H1 (cell line): ENCODE results near the gene SMAP1. TPM values are rescaled to one million over a fixed set of nuclear protein-coding genes. Genes with fewer than 3 reads are reported as not detected.

Experiments used
- CTCF ChIA-PET: fragments of 300-600 bp; sonication (Branson Sonifier 250); formaldehyde crosslinking; loops from one replicate; lab custom pipeline; 2021; ENCODE audit not compliant: partially characterized antibody; lab: Charles Lee
- POLR2A ChIA-PET: fragments of 300-600 bp; sonication (Branson Sonifier 250); formaldehyde crosslinking; loops from one replicate; lab custom pipeline; 2021; ENCODE audit warnings: inconsistent platforms; ENCODE audit not compliant: partially characterized antibody; lab: Charles Lee
- DNase-seq, 2 experiments: peaks; one replicate each; pipeline versions ENCODE4 v3.0.0 to v3.0.0-alpha.2; 2010 to 2022; ENCODE audit warnings: low spot score in 2 of 2, low read depth in 1 of 2, mixed read lengths in 1 of 2
- FAIRE-seq: peaks from 2 replicates; lab custom pipeline; 2011; peaks lifted over from hg19 to GRCh38; lab: Jason Lieb, UNC
- H2AFZ ChIP-seq: 2 replicates; pipeline ENCODE4 v1.8.1; 2012; ENCODE audit warnings: low read length, inconsistent platforms
- H2AK5ac ChIP-seq: 2 replicates; pipeline ENCODE4 v1.6.1; 2013; ENCODE audit warnings: low read depth, low read length
- H2BK120ac ChIP-seq: replicated peaks from 2 replicates; pipeline ENCODE3; 2013; ENCODE audit warnings: low read depth, low read length, inconsistent platforms
- H2BK12ac ChIP-seq: 2 replicates; pipeline ENCODE4 v1.6.1; 2013; ENCODE audit warnings: low read depth, low read length
- H2BK15ac ChIP-seq: 2 replicates; pipeline ENCODE4 v1.6.1; 2013; ENCODE audit warnings: low read length
- H2BK20ac ChIP-seq: 2 replicates; pipeline ENCODE4 v1.6.1; 2013; ENCODE audit warnings: low read length
- H2BK5ac ChIP-seq: 2 replicates; pipeline ENCODE4 v1.6.1; 2013; ENCODE audit warnings: low read depth, low read length
- H3K14ac ChIP-seq: 2 replicates; pipeline ENCODE4 v1.6.1; 2013; ENCODE audit warnings: inconsistent platforms; ENCODE audit not compliant: insufficient read length
- H3K18ac ChIP-seq: 2 replicates; pipeline ENCODE4 v1.6.1; 2013; ENCODE audit warnings: low read length; ENCODE audit errors: extremely low read depth
- H3K23ac ChIP-seq: 2 replicates; pipeline ENCODE4 v1.6.1; 2013; ENCODE audit warnings: inconsistent platforms; ENCODE audit not compliant: insufficient read length
- H3K23me2 ChIP-seq: 2 replicates; pipeline ENCODE4 v1.6.1; 2013; ENCODE audit warnings: low read depth, low read length
- H3K27ac ChIP-seq: 2 replicates; pipeline ENCODE4 v1.6.1; 2011; ENCODE audit warnings: low read depth, low read length, inconsistent platforms
- H3K27me3 ChIP-seq, 4 experiments: replicated peaks in 1 of 4; 1 replicate in 1 of 4; 2 replicates in 3 of 4; pipeline versions ENCODE4 v1.6.1 to v1.8.1; 2011 to 2013; ENCODE audit warnings: low read length in 3 of 4, mild to moderate bottlenecking in 3 of 4, inconsistent platforms in 2 of 4, mixed read lengths in 2 of 4, moderate library complexity in 1 of 4; ENCODE audit not compliant: control insufficient read depth in 3 of 4, insufficient read depth in 3 of 4; ENCODE audit errors: extremely low read depth in 1 of 4
- H3K36me3 ChIP-seq, 4 experiments: 2 replicates each; pipeline versions ENCODE4 v1.6.1 to v1.8.1; 2011 to 2013; ENCODE audit warnings: mild to moderate bottlenecking in 4 of 4, low read length in 3 of 4, moderate library complexity in 2 of 4, control low read depth in 1 of 4, inconsistent platforms in 1 of 4; ENCODE audit not compliant: insufficient read depth in 4 of 4, control insufficient read depth in 2 of 4
- H3K4ac ChIP-seq: replicated peaks from 2 replicates; pipeline ENCODE3; 2013; ENCODE audit warnings: low read length, low read depth, mixed read lengths, inconsistent platforms; ENCODE audit not compliant: insufficient read length
- H3K4me1 ChIP-seq, 4 experiments: replicated peaks in 1 of 4; 1 replicate in 1 of 4; 2 replicates in 3 of 4; pipeline versions ENCODE4 v1.6.1 to v1.8.1; 2011 to 2013; ENCODE audit warnings: low read length in 3 of 4, inconsistent platforms in 2 of 4, mixed read lengths in 1 of 4; ENCODE audit not compliant: insufficient read depth in 4 of 4, control insufficient read depth in 3 of 4
- H3K4me2 ChIP-seq, 2 experiments: 2 replicates each; pipeline versions ENCODE4 v1.6.1 to v1.8.1; 2011 to 2013; ENCODE audit warnings: low read depth in 2 of 2, low read length in 2 of 2, control low read depth in 1 of 2, inconsistent platforms in 1 of 2, mild to moderate bottlenecking in 1 of 2; ENCODE audit not compliant: insufficient read depth in 1 of 2
- H3K4me3 ChIP-seq, 4 experiments: fragments of 200-600, 300-600 bp in 1 of 4; sonication (generic), shearing (Covaris generic), sonication (Bioruptor Twin) in 1 of 4; 2 replicates each; pipeline versions ENCODE4 v1.5.1 to v1.8.1; 2011 to 2016; ENCODE audit warnings: low read length in 4 of 4, low read depth in 3 of 4, control low read depth in 2 of 4, inconsistent platforms in 2 of 4, mild to moderate bottlenecking in 2 of 4, mixed read lengths in 1 of 4, moderate library complexity in 1 of 4; ENCODE audit not compliant: insufficient read depth in 2 of 4; ENCODE audit errors: extremely low read depth in 1 of 4
- H3K56ac ChIP-seq: replicated peaks from 2 replicates; pipeline ENCODE3; 2013; ENCODE audit warnings: low read depth, mild to moderate bottlenecking, mixed read lengths, low read length, inconsistent platforms; ENCODE audit not compliant: insufficient read length
- H3K79me1 ChIP-seq: 2 replicates; pipeline ENCODE4 v1.6.1; 2013; ENCODE audit warnings: low read depth, low read length, control low read depth
- H3K79me2 ChIP-seq, 2 experiments: 2 replicates each; pipeline versions ENCODE4 v1.6.1 to v1.8.1; 2012 to 2013; ENCODE audit warnings: low read length in 2 of 2, mild to moderate bottlenecking in 2 of 2, inconsistent platforms in 1 of 2; ENCODE audit not compliant: insufficient read depth in 2 of 2, control insufficient read depth in 1 of 2
- H3K9ac ChIP-seq, 4 experiments: replicated peaks in 1 of 4; 1 replicate in 1 of 4; 2 replicates in 3 of 4; pipeline versions ENCODE4 v1.6.1 to v1.8.1; 2011 to 2013; ENCODE audit warnings: low read depth in 3 of 4, low read length in 3 of 4, control low read depth in 2 of 4, mild to moderate bottlenecking in 2 of 4, moderate library complexity in 2 of 4, inconsistent platforms in 1 of 4; ENCODE audit errors: extremely low read depth in 1 of 4
- H3K9me3 ChIP-seq, 2 experiments: 2 replicates each; pipeline versions ENCODE4 v1.6.1 to v1.8.1; 2012 to 2013; ENCODE audit warnings: mild to moderate bottlenecking in 2 of 2, moderate library complexity in 2 of 2, control low read depth in 1 of 2, inconsistent platforms in 1 of 2, low read depth in 1 of 2, low read length in 1 of 2, mixed read lengths in 1 of 2; ENCODE audit not compliant: insufficient read depth in 2 of 2
- H4K20me1 ChIP-seq, 2 experiments: replicated peaks in 1 of 2; 2 replicates each; pipeline versions ENCODE3 to v1.8.1; 2011 to 2013; ENCODE audit warnings: inconsistent platforms in 2 of 2, low read length in 2 of 2, mild to moderate bottlenecking in 1 of 2; ENCODE audit not compliant: insufficient read depth in 2 of 2, control insufficient read depth in 1 of 2
- H4K5ac ChIP-seq: 2 replicates; pipeline ENCODE4 v1.6.1; 2013; ENCODE audit warnings: low read length, low read depth, mixed read lengths, inconsistent platforms; ENCODE audit not compliant: insufficient read length
- H4K8ac ChIP-seq: 2 replicates; pipeline ENCODE4 v1.8.0; 2013; ENCODE audit warnings: mild to moderate bottlenecking, moderate library complexity, low read length, inconsistent platforms; ENCODE audit not compliant: insufficient read depth; ENCODE audit errors: extremely low read depth
- H4K91ac ChIP-seq: replicated peaks from 2 replicates; pipeline ENCODE3; 2013; ENCODE audit warnings: low read length, mixed read lengths, inconsistent platforms; ENCODE audit not compliant: insufficient read length
- BCL11A ChIP-seq, 2 experiments: IDR thresholded peaks; one replicate each; pipeline ENCODE4 v1.6.1; 2011; ENCODE audit warnings: low read depth in 2 of 2, low read length in 2 of 2, mild to moderate bottlenecking in 2 of 2
- MAFK ChIP-seq: IDR thresholded peaks from 2 replicates; pipeline ENCODE4 v1.6.1; 2012; ENCODE audit warnings: low read depth, mild to moderate bottlenecking, improper control_type of control experiment, low read length
- NRF1 ChIP-seq: IDR thresholded peaks from 2 replicates; pipeline ENCODE4 v1.6.1; 2011; ENCODE audit warnings: mild to moderate bottlenecking, low read depth, low read length, improper control_type of control experiment
- POLR2A ChIP-seq, 2 experiments: IDR thresholded peaks; 1 replicate in 1 of 2; 2 replicates in 1 of 2; pipeline ENCODE4 v1.6.1; 2011; ENCODE audit warnings: low read depth in 2 of 2, low read length in 2 of 2, mild to moderate bottlenecking in 2 of 2; ENCODE audit errors: control extremely low read depth in 1 of 2
- SIX5 ChIP-seq: IDR thresholded peaks from 2 replicates; pipeline ENCODE4 v1.6.1; 2011; ENCODE audit warnings: mild to moderate bottlenecking, low read depth, low read length
- SP1 ChIP-seq: IDR thresholded peaks from 2 replicates; pipeline ENCODE4 v1.6.1; 2011; ENCODE audit warnings: low read depth, low read length
- TAF1 ChIP-seq: IDR thresholded peaks from 2 replicates; pipeline ENCODE4 v1.6.1; 2011; ENCODE audit warnings: mild to moderate bottlenecking, low read depth, low read length
- WGBS, 2 experiments: shearing (Covaris generic) in 1 of 2; methylation state at CpG; one replicate each; pipeline versions ENCODE4 v1.1.6 to v1.1.7; 2013 to 2015; ENCODE audit warnings: low lambda C conversion rate in 2 of 2, mixed read lengths in 2 of 2, inconsistent platforms in 1 of 2, low coverage in 1 of 2, missing lambda C conversion rate in 1 of 2; ENCODE audit not compliant: insufficient replicate concordance in 2 of 2, insufficient coverage in 1 of 2, insufficient read length in 1 of 2; ENCODE audit errors: extremely low coverage in 1 of 2, missing lambda C conversion rate in 1 of 2; 5-methylcytosine and 5-hydroxymethylcytosine counted together
- polyA plus RNA-seq, 7 experiments: library from polyadenylated mRNA; depleted of rRNA in 3 of 7; stranded (reverse) in 5 of 7; unstranded in 2 of 7; fragments of >200 nt in 5 of 7; fragments of 200-250 nt in 2 of 7; gene quantifications; 1 replicate in 5 of 7; 2 replicates in 1 of 7; 4 replicates in 1 of 7; pipeline versions ENCODE4 v1.2.1 to v1.2.3, GENCODE V29; 2011 to 2013; ENCODE audit warnings: missing spikeins in 2 of 7, mixed read lengths in 2 of 7
- total RNA-seq: library from RNA; stranded (reverse); fragmentation: NEBNext Ultra II Directional; extraction: Animal tissue kit (Norgen Biotek cat#: 25700); gene quantifications from 2 replicates; pipeline ENCODE4 v1.2.1, GENCODE V29; 2021
- TF ChIP-seq, protein P1 (sequence below): IDR thresholded peaks from 2 replicates; pipeline ENCODE4 v1.6.1; 2011; ENCODE audit warnings: low read length, improper control_type of control experiment
- TF ChIP-seq, protein P2 (sequence below): IDR thresholded peaks from 2 replicates; pipeline ENCODE4 v1.6.1; 2012; ENCODE audit warnings: inconsistent platforms

The SMAP1 gene
- total and polyA plus RNA-seq, 2 of the 8 experiments (the other 6 are each of a cell fraction or from before 2014, with no cell fraction given) = 18.8 to 32.4 TPM

DNA sequence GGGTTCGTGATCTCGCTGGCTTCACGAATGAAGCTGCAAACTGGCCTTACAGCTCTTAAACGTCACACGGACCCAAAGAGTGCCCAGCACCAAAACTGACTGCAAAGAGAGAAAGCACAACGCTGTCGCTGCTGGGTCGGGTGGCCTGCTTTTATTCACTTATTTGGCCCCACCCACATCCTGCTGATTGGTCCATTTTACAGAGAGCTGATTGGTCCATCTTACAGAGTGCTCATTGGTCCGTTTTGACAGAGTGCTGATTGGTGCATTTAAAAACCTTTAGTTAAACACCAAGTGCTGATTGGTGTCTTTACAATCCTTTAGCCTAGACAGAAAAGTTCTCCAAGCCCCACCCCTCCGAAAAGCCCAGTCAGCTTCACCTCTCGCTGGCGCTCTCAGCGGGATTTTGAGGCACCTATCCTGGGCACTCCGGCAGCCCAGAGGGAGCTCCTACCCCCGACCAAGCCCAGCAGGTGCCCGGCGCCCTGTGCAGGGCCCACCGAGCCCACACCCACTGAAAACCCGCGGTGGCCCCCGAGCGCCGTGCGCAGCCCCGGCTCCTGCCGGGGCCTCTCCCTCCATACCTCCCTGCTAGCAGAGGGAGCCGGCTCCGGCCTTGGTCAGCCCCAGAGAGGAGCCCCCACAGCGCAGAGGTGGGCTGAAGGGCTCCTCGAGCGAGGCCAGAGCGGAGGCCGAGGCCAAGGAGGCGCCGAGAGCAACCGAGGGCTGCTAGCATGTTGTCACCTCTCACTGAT lies 40.0 kb upstream of the SMAP1 start:
- no peak overlapping the region for H3K56ac ChIP-seq
- H3K4ac ChIP-seq = no peak overlapping the region
- H4K5ac ChIP-seq = no peak overlapping the region
- FAIRE-seq (no peak), DNase-seq (no peak)
- H4K8ac ChIP-seq = no peak overlapping the region
- H3K4me1 ChIP-seq = no peaks in the 10 kb centered on the region
- H4K91ac ChIP-seq = no peak overlapping the region
- no peak overlapping the region for H2BK20ac ChIP-seq
- H3K9ac ChIP-seq = no peak overlapping the region
- no peaks in the 10 kb centered on the region for H3K27me3 ChIP-seq
- ChIA-PET POLR2A (interaction anchor here (0.8 kb wide), 1 partner anchor 40 kb away, joined by 3 read pairs; the partner anchor contains the start of gene SMAP1), CTCF (interaction anchor here (0.6 kb wide), 1 partner anchor 387 kb away, joined by 3 read pairs; no protein-coding TSS in a partner anchor)
- H3K18ac ChIP-seq = no peak overlapping the region
- no peaks in the 10 kb centered on the region for H3K23me2 ChIP-seq
- H2BK5ac ChIP-seq = no peak overlapping the region
- no peaks in the 10 kb centered on the region for H3K79me2 ChIP-seq
- H3K9me3 ChIP-seq = peaks cover 0 to 4% of the 10 kb centered on the region in 2 experiments; a peak in 1 of 4 replicates
- 94% methylated on average over 34 of the region's 36 CpGs; no CpG with 5 or more reads in 1 of the 2 experiments for WGBS, 2 experiments
- H2AK5ac ChIP-seq = no peak overlapping the region
- no peak overlapping the region for H3K23ac ChIP-seq
- H3K36me3 ChIP-seq = no peaks in the 10 kb centered on the region
- no peaks in the 10 kb centered on the region for H3K79me1 ChIP-seq
- no peak overlapping the region for H3K4me3 ChIP-seq
- H4K20me1 ChIP-seq = no peaks in the 10 kb centered on the region
- H2BK120ac ChIP-seq = no peak overlapping the region
- H3K4me2 ChIP-seq = no peak overlapping the region
- no peak overlapping the region for H2AFZ ChIP-seq
- no peak overlapping the region for H3K27ac ChIP-seq
- H3K14ac ChIP-seq = no peak overlapping the region
- H2BK15ac ChIP-seq = no peak overlapping the region
- H2BK12ac ChIP-seq = no peak overlapping the region
- TF ChIP-seq SP1 (no peak), NRF1 (no peak), BCL11A (IDR thresholded peaks at IDR 0.05; ENCODE audit: low read depth in 2 of 2, low read length in 2 of 2) (no peak), MAFK (no peak), TAF1 (no peak), POLR2A (IDR thresholded peaks at IDR 0.05; ENCODE audit: control extremely low read depth in 1 of 2, low read depth in 2 of 2, low read length in 2 of 2) (no peak), SIX5 (no peak)
- TF ChIP-seq, protein P1, sequence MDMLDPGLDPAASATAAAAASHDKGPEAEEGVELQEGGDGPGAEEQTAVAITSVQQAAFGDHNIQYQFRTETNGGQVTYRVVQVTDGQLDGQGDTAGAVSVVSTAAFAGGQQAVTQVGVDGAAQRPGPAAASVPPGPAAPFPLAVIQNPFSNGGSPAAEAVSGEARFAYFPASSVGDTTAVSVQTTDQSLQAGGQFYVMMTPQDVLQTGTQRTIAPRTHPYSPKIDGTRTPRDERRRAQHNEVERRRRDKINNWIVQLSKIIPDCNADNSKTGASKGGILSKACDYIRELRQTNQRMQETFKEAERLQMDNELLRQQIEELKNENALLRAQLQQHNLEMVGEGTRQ = no peak
- TF ChIP-seq, protein P2, sequence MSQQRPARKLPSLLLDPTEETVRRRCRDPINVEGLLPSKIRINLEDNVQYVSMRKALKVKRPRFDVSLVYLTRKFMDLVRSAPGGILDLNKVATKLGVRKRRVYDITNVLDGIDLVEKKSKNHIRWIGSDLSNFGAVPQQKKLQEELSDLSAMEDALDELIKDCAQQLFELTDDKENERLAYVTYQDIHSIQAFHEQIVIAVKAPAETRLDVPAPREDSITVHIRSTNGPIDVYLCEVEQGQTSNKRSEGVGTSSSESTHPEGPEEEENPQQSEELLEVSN = no peak
